Heart right ventricle (tissue), 16 donors: ENCODE measurements around the gene BUD23. TPM values are rescaled to one million over a fixed set of nuclear protein-coding genes. Genes with fewer than 3 reads are reported as not detected.

ENCODE experiments used
- ATAC-seq, 8 donors: fragments of 200-7000 bp; cut with Tn5 transposase; one replicate each; pipeline ENCODE4 v1.9.1; 2020; ENCODE audit warnings: mild to moderate bottlenecking in 8 of 8, moderate library complexity in 8 of 8, moderate number of reproducible peaks in 1 of 8
- DNase-seq, 2 donors: peaks; one replicate each; pipeline ENCODE4 v3.0.0-alpha.2; 2020
- H3K27ac ChIP-seq, 10 donors: fragments of 200-600 bp; sonication (generic) in 2 of 10; one replicate each; pipeline versions ENCODE4 v1.5.0 to v1.8.0; 2020 to 2022; ENCODE audit warnings: mild to moderate bottlenecking in 3 of 10
- H3K27me3 ChIP-seq, 7 donors: fragments of 200-600 bp; one replicate each; pipeline ENCODE4 v1.8.0; 2021 to 2022; ENCODE audit warnings: mild to moderate bottlenecking in 2 of 7
- H3K36me3 ChIP-seq, 9 donors: fragments of 200-600 bp; sonication (generic) in 1 of 9; one replicate each; pipeline versions ENCODE4 v1.5.0 to v1.8.0; 2020 to 2022; ENCODE audit warnings: mild to moderate bottlenecking in 2 of 9
- H3K4me1 ChIP-seq, 9 donors: fragments of 200-600 bp; sonication (generic) in 1 of 9; one replicate each; pipeline versions ENCODE4 v1.5.0 to v1.8.0; 2020 to 2022; ENCODE audit warnings: mild to moderate bottlenecking in 4 of 9
- H3K4me3 ChIP-seq, 10 donors: fragments of 200-600 bp; sonication (generic) in 2 of 10; one replicate each; pipeline versions ENCODE4 v1.5.0 to v1.8.0; 2020 to 2022; ENCODE audit warnings: mild to moderate bottlenecking in 7 of 10, moderate library complexity in 2 of 10
- H3K9me3 ChIP-seq, 11 donors: fragments of 200-600 bp in 10 of 11; sonication (generic) in 2 of 11; one replicate each; pipeline versions ENCODE4 v1.5.0 to v1.8.0; 2013 to 2022; ENCODE audit warnings: mild to moderate bottlenecking in 2 of 11, control low read depth in 1 of 11, moderate library complexity in 1 of 11
- WGBS, 2 donors: extraction: QIAGEN DNeasy Blood & Tissue Kit; methylation state at CpG; one replicate each; pipeline ENCODE4 v1.1.7; 2013; ENCODE audit warnings: inconsistent platforms in 1 of 2; 5-methylcytosine and 5-hydroxymethylcytosine counted together
- intact Hi-C, 10 donors: fragments of 100-400 bp; cut with DNase I; formaldehyde crosslinking; loops; one replicate each; pipeline versions ENCODE4 v1.11.1 to v1.14.2; 2022
- long read RNA-seq, 3 donors: library from polyadenylated mRNA; unstranded; transcript quantifications; one replicate each; pipeline ENCODE4 v2.0.0, GENCODE V29; 2020 to 2021
- polyA plus RNA-seq, 2 donors: library from polyadenylated mRNA; stranded (reverse); fragments of 200-250 nt; gene quantifications; one replicate each; pipeline ENCODE4 v1.2.3, GENCODE V29; 2013
- total RNA-seq, 10 donors: library from RNA; stranded (reverse); fragmentation: NEBNext Ultra II Directional in 3 of 10; extraction: Animal tissue kit (Norgen Biotek cat#: 25700) in 3 of 10; gene quantifications; one replicate each; pipeline versions ENCODE4 v1.2.1 to v1.2.4, GENCODE V29; 2021 to 2023
- TF ChIP-seq, protein P1 (sequence below), 9 donors: fragments of 200-600 bp; sonication (generic) in 2 of 9; IDR thresholded peaks; one replicate each; pipeline versions ENCODE4 v1.5.0 to v1.8.0; 2021 to 2022; ENCODE audit warnings: antibody characterized with exemption in 9 of 9, mild to moderate bottlenecking in 5 of 9, moderate library complexity in 1 of 9
- donor health status: Arrhythmogenic right ventricular cardiomyopathy.
- donor health status: ischemic (EF 13 %, LVEDD 7.1; RV severe dilation, severe dysfunction).
- donor health status: healthy with polysubstance abuse.
- donor health status: DM: no; HTN: yes; CAD: no.
- donor health status: DM: no; HTN: no; CAD: no.
- donor health status: ischemic (EF 25% LVEDD 6.9; RV normal size, moderate dysfunction).
- donor health status: ischemic (EF 25% LVEDD 5.7; RV mildly dilated, moderate dysfunction).
- donor health status: healthy.
- donor health status: DM: yes; HTN: yes; CAD: no.
- donor health status: Ischemic cardiomyopathy.
- donor health status: ischemic (EF 35%, LVEDD 5.7; RV mildly dilated, moderate dysfunction).
- donor health status: nonischemic (EF 11% LVEDD 7.7; RV severe dilation, severe dysfunction).
- donor health status: DM: yes; HTN: yes; CAD: no.
- donor health status: PGD.
- donor health status: ischemic (EF 29% LVEDD 5.4; RV normal size, mild dysfunction).
- donor health status: nonischemic (EF 23%, LVEDD 6.1; RV moderate dilation, normal function).

BUD23 gene, protein sequence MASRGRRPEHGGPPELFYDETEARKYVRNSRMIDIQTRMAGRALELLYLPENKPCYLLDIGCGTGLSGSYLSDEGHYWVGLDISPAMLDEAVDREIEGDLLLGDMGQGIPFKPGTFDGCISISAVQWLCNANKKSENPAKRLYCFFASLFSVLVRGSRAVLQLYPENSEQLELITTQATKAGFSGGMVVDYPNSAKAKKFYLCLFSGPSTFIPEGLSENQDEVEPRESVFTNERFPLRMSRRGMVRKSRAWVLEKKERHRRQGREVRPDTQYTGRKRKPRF
- total RNA-seq (10 to 100 TPM; 63.4 to 89.9 (median 66.8) TPM), polyA plus RNA-seq (100 to 1,000 TPM; 123 to 134 TPM)
- long read RNA-seq, donor 1, transcript BUD23-215 (2 exons, 3,886 nt) = minor isoform, 9 of 100 reads
- long read RNA-seq, donor 1, transcript BUD23-201 (12 exons, 1,230 nt) = major isoform, 74 of 100 reads
- long read RNA-seq, donor 1, partial matches to known transcripts = 7 of 100 reads
- long read RNA-seq, donor 1, other reads (novel, unspliced or antisense) = 7 of 100 reads
- long read RNA-seq, donor 2, transcript BUD23-201 (12 exons, 1,230 nt) = major isoform, 62 of 92 reads
- long read RNA-seq, donor 2, transcript BUD23-215 (2 exons, 3,886 nt) = minor isoform, 12 of 92 reads
- long read RNA-seq, donor 2, partial matches to known transcripts = 10 of 92 reads
- long read RNA-seq, donor 2, other reads (novel, unspliced or antisense) = 7 of 92 reads
- long read RNA-seq, donor 3, transcript BUD23-201 (12 exons, 1,230 nt) = major isoform, 80 of 103 reads
- long read RNA-seq, donor 3, transcript BUD23-215 (2 exons, 3,886 nt) = minor isoform, 5 of 103 reads
- long read RNA-seq, donor 3, partial matches to known transcripts = 7 of 103 reads
- long read RNA-seq, donor 3, other reads (novel, unspliced or antisense) = 11 of 103 reads

DNA sequence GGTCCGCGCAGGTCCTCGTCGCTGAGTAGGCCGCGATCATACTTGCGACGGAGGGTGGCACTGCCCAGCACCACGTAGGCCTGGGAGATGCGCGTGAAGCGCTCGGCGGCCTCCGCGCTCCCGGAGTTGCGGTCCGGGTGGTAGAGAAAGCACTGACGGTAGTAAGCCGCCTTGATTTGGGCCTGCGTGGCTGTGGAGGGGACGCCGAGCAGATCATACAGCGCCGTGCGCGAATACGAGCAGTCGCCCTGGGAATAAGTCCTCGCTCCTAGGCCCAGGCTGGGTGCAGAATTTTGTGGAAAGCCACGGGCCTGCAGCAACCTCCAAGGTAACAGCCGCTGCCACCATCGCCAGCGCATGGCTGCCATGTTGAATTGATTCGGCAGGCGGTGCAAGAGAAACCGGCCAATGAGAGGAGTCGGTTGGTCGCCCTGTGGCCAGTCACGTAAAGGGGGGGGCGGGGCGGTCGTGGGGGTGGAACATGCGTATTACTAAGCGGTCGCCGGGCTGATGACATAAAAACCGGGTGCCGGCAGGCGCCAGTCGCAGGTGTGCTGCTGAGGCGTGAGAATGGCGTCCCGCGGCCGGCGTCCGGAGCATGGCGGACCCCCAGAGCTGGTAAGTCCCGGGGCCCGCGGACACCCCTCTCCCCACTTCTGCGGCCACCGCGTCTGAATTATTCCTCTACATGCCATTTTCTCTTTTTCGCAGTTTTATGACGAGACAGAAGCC is at the start of gene BUD23, which contains the start of gene DNAJC30:
Gene BUD23, plus strand, starts transcription at position 542 of the 732 bp plus-strand sequence. Its CDS starts 29 bp downstream, at position 571.
Gene DNAJC30, minus strand, starts transcription at position 398 of the 732 bp plus-strand sequence. Its CDS starts 30 bp downstream, at position 368.
- Histone ChIP-seq H3K4me3 (peak within 1 kb of the TSS; percentile 85 to 99 (median 96)), H3K27me3 (no peaks in the 10 kb centered on the region), H3K9me3 (no peaks in the 10 kb centered on the region), H3K36me3 (peaks cover 0 to 34% (median 9%) of the 10 kb centered on the region in 9 donors), H3K27ac (peak within 1 kb of the TSS in 9 of 10 donors; percentile 79 to 93 (median 87)), H3K4me1 (peaks cover 10 to 55% (median 33%) of the 10 kb centered on the region in 9 donors)
- ATAC-seq = peak; percentile 95 to 99 (median 98)
- peak; percentile 97 to 98 for DNase-seq
- WGBS, 2 donors = 0 to 1% methylated on average over 68 of the region's 68 CpGs
- intact Hi-C loops = loop anchor here in 2 of 10 donors (10.0 kb wide), 2 partner anchors 52 to 108 kb away; partner anchors contain the start of genes ABHD11 (in 1 of the 2) and TBL2 (in 1 of the 2)
- TF ChIP-seq, protein P1, sequence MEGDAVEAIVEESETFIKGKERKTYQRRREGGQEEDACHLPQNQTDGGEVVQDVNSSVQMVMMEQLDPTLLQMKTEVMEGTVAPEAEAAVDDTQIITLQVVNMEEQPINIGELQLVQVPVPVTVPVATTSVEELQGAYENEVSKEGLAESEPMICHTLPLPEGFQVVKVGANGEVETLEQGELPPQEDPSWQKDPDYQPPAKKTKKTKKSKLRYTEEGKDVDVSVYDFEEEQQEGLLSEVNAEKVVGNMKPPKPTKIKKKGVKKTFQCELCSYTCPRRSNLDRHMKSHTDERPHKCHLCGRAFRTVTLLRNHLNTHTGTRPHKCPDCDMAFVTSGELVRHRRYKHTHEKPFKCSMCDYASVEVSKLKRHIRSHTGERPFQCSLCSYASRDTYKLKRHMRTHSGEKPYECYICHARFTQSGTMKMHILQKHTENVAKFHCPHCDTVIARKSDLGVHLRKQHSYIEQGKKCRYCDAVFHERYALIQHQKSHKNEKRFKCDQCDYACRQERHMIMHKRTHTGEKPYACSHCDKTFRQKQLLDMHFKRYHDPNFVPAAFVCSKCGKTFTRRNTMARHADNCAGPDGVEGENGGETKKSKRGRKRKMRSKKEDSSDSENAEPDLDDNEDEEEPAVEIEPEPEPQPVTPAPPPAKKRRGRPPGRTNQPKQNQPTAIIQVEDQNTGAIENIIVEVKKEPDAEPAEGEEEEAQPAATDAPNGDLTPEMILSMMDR (IDR thresholded peaks at IDR 0.05) = peak in 4 of 9 donors; percentile 10 to 32 (median 14)

DNA sequence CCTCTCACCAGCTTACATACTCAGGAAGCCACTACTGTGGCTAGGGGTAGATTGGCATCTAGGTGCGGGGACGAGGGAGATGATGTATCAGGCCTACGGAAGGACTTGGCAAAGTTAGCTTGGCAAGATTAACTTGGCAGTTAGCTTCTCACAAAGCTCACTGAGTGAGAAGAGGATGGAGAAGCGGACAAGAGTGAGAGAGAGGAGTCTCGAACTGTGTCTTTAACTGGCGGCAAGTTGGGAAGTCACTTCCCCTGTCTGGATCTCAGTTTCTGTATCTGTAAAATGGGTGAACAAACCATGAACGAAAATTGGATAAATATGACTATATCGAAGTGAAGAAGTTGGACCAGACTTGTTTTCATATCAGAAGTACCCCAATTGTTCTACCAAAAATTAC is 49.6 kb upstream of the BUD23 start:
- DNase-seq = no peak
- ATAC-seq = no peak
- Histone ChIP-seq H3K36me3 (no peaks in the 10 kb centered on the region), H3K9me3 (no peaks in the 10 kb centered on the region), H3K27ac (no peak overlapping the region), H3K4me3 (no peak overlapping the region), H3K27me3 (peaks cover 0 to 57% (median 37%) of the 10 kb centered on the region in 7 donors), H3K4me1 (peaks cover 0 to 10% (median 0%) of the 10 kb centered on the region in 9 donors)
- TF ChIP-seq, protein P1 (IDR thresholded peaks at IDR 0.05) = no peak
- intact Hi-C loops = no loop called here
- 72 to 75% methylated on average over 8 of the region's 8 CpGs for WGBS, 2 donors

DNA sequence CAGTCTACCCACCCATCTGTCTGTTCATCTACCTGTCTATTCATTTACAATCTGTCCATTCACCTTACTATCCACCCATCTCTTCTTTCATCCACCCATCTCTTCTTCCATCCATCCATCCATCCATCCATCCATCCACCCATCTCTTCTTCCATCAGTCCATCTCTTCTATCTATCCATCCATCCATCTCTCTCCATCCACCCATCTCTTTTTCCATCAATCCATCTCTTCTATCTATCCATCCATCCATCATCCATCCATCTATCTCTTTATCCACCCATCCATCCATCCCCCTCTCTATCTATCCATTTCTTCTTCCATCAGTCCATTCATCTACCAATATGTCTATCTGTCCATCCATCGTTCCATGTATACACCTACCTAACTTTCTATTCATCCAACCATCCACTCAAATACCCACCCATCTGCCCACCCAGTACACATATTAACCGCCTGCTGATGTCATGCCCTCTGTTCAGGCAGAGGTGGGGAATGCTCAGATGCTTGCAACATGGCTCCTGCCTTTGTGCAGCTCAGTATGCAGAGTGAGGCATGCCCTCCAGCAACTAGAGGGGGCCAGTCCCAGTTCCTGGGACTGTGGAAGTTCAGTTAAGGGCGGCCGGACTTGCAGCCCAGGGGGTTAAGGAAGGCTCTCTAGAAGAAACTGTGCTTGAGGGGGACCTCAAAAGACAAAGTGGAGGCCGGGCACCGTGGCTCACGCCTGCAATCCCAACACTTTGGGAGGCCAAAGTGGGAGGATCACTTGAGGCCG is 47.8 kb upstream of the BUD23 start:
- Histone ChIP-seq H3K4me3 (no peak overlapping the region), H3K27ac (no peak overlapping the region), H3K36me3 (no peaks in the 10 kb centered on the region), H3K9me3 (peaks cover 0 to 3% (median 0%) of the 10 kb centered on the region in 11 donors), H3K27me3 (peaks cover 0 to 44% (median 28%) of the 10 kb centered on the region in 7 donors), H3K4me1 (peaks cover 0 to 10% (median 0%) of the 10 kb centered on the region in 9 donors)
- intact Hi-C loops = loop anchor here in 1 of 10 donors (2.0 kb wide), 1 partner anchor 15 kb away; no protein-coding TSS in a partner anchor
- no peak for ATAC-seq
- WGBS, 2 donors = 84 to 85% methylated on average over 8 of the region's 8 CpGs
- TF ChIP-seq, protein P1 (IDR thresholded peaks at IDR 0.05) = no peak
- DNase-seq = no peak
